Natural killer cell (primary cell): ENCODE results near the gene CDX2. TPM values are rescaled to one million over a fixed set of nuclear protein-coding genes. Genes with fewer than 3 reads are reported as not detected.

Source experiments
- ATAC-seq, 3 donors: fragments of 150-1000 bp in 2 of 3; fragments of 200-7000 bp in 1 of 3; cut with Tn5 transposase; 1 replicate in 1 of 3; 2 replicates in 2 of 3; pipeline ENCODE4 v1.10.0; 2021; ENCODE audit warnings: mild to moderate bottlenecking in 2 of 3, moderate library complexity in 2 of 3
- DNase-seq, 2 donors: peaks; one replicate each; pipeline versions ENCODE4 v3.0.0 to v3.0.0-alpha.2; 2013 to 2021; ENCODE audit warnings: mixed read lengths in 1 of 2
- H3K27ac ChIP-seq: one replicate; pipeline ENCODE4 v1.5.1; 2013; ENCODE audit warnings: mild to moderate bottlenecking, low read length
- H3K27me3 ChIP-seq: one replicate; pipeline ENCODE4 v1.6.1; 2013; ENCODE audit warnings: low read length; ENCODE audit not compliant: control insufficient read depth, insufficient read depth
- H3K36me3 ChIP-seq: one replicate; pipeline ENCODE4 v1.6.1; 2013; ENCODE audit warnings: low read length; ENCODE audit not compliant: control insufficient read depth, insufficient read depth
- H3K4me1 ChIP-seq: one replicate; pipeline ENCODE4 v1.6.1; 2013; ENCODE audit warnings: low read length; ENCODE audit not compliant: control insufficient read depth, insufficient read depth
- H3K4me3 ChIP-seq: one replicate; pipeline ENCODE4 v1.5.1; 2013; ENCODE audit warnings: low read length
- H3K9me3 ChIP-seq: one replicate; pipeline ENCODE4 v1.6.1; 2013; ENCODE audit warnings: low read length; ENCODE audit not compliant: control insufficient read depth, insufficient read depth
- H3K27ac Mint-ChIP-seq, 2 donors: one replicate each; pipeline ENCODE4 v1.8.0; 2022; ENCODE audit warnings: mild to moderate bottlenecking in 2 of 2, mixed read lengths in 2 of 2, moderate library complexity in 1 of 2
- H3K27me3 Mint-ChIP-seq, 2 donors: one replicate each; pipeline ENCODE4 v1.8.0; 2022; ENCODE audit warnings: low read depth in 2 of 2, mixed read lengths in 2 of 2
- H3K36me3 Mint-ChIP-seq: one replicate; pipeline ENCODE4 v1.8.0; 2022; ENCODE audit warnings: mixed read lengths
- H3K4me1 Mint-ChIP-seq, 2 donors: one replicate each; pipeline ENCODE4 v1.8.0; 2022; ENCODE audit warnings: mixed read lengths in 2 of 2
- H3K4me3 Mint-ChIP-seq: one replicate; pipeline ENCODE4 v1.8.0; 2022; ENCODE audit warnings: mild to moderate bottlenecking, moderate library complexity, mixed read lengths
- H3K9me3 Mint-ChIP-seq, 2 donors: one replicate each; pipeline ENCODE4 v1.8.0; 2022; ENCODE audit warnings: mixed read lengths in 2 of 2
- WGBS: methylation state at CpG from one replicate; pipeline ENCODE4 v1.1.7; 2013; ENCODE audit warnings: missing lambda C conversion rate; ENCODE audit not compliant: insufficient coverage; 5-methylcytosine and 5-hydroxymethylcytosine counted together
- intact Hi-C: fragments of 100-400 bp; cut with micrococcal nuclease; formaldehyde crosslinking; loops from one replicate; pipeline ENCODE4 v1.14.2; 2022
- total RNA-seq, 4 donors: library from RNA; stranded (reverse); fragments of 120-200 nt in 1 of 4; gene quantifications; one replicate each; pipeline versions ENCODE4 v1.2.3 to v1.2.4, GENCODE V29; 2013 to 2022
- TF ChIP-seq, protein P1 (sequence below): fragments of 200-600 bp; IDR thresholded peaks from one replicate; pipeline ENCODE4 v1.8.0; 2022; ENCODE audit warnings: antibody characterized with exemption

The CDX2 gene
- total RNA-seq, 3 donors from 2014 or later (not counting 1 experiment from before 2014, with no cell fraction given): not detected

DNA sequence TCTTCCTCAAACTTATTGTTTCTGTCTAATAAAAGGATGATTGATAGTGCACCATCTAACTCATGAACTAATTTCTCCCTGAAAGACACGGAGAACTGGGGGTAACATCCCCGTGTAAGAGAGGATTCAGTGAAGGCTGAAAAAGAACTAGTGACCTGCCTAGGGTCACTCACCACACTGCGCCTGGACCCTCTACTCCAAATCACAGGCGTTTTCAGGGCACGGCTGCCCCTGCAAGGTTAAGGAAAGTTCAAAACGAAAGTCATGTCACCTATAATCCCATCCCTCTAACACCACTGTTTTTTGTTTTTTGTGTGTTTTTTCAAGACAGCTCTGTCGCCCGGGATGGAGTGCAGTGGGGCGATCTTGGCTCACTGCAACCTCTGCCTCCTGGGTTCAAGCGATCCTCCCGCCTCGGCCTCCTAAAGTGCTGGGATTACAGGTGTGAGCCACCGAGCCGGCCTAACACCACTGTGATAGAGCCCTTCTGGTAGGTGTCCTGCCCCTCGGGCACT, 10.7 kb upstream of the CDX2 start:
- Mint-ChIP-seq H3K9me3 (no peaks in the 10 kb centered on the region), H3K4me3 (no peak overlapping the region), H3K36me3 (no peaks in the 10 kb centered on the region), H3K4me1 (no peaks in the 10 kb centered on the region), H3K27ac (no peak overlapping the region), H3K27me3 (peaks cover 65 to 73% of the 10 kb centered on the region in 2 donors)
- H3K9me3 ChIP-seq: no peaks in the 10 kb centered on the region
- no peak for DNase-seq
- TF ChIP-seq, protein P1, sequence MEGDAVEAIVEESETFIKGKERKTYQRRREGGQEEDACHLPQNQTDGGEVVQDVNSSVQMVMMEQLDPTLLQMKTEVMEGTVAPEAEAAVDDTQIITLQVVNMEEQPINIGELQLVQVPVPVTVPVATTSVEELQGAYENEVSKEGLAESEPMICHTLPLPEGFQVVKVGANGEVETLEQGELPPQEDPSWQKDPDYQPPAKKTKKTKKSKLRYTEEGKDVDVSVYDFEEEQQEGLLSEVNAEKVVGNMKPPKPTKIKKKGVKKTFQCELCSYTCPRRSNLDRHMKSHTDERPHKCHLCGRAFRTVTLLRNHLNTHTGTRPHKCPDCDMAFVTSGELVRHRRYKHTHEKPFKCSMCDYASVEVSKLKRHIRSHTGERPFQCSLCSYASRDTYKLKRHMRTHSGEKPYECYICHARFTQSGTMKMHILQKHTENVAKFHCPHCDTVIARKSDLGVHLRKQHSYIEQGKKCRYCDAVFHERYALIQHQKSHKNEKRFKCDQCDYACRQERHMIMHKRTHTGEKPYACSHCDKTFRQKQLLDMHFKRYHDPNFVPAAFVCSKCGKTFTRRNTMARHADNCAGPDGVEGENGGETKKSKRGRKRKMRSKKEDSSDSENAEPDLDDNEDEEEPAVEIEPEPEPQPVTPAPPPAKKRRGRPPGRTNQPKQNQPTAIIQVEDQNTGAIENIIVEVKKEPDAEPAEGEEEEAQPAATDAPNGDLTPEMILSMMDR: no peak
- peaks cover 13% of the 10 kb centered on the region for H3K4me1 ChIP-seq
- 19% methylated on average over 14 of the region's 15 CpGs for WGBS
- no peak overlapping the region for H3K27ac ChIP-seq
- no peak for ATAC-seq
- no peaks in the 10 kb centered on the region for H3K36me3 ChIP-seq
- H3K4me3 ChIP-seq: no peak overlapping the region
- intact Hi-C loops: no loop called here
- H3K27me3 ChIP-seq: peaks cover 39% of the 10 kb centered on the region

- Histone ChIP-seq H3K4me3 (no peak overlapping the region), H3K9me3 (no peaks in the 10 kb centered on the region), H3K4me1 (peaks cover 13% of the 10 kb centered on the region), H3K27ac (no peak overlapping the region), H3K27me3 (peaks cover 43% of the 10 kb centered on the region), H3K36me3 (no peaks in the 10 kb centered on the region)
- no peaks in the 10 kb centered on the region for H3K4me1 Mint-ChIP-seq
- intact Hi-C loops: no loop called here
- ATAC-seq: no peak
- TF ChIP-seq, protein P1: no peak
- H3K36me3 Mint-ChIP-seq: no peaks in the 10 kb centered on the region
- H3K9me3 Mint-ChIP-seq: no peaks in the 10 kb centered on the region
- no peak overlapping the region for H3K4me3 Mint-ChIP-seq
- WGBS: 19% methylated on average over 12 of the region's 15 CpGs
- DNase-seq: no peak
- H3K27ac Mint-ChIP-seq: no peak overlapping the region
- H3K27me3 Mint-ChIP-seq: peaks cover 66 to 80% of the 10 kb centered on the region in 2 donors
Observed at GRCh38 chr13:27979001-27979643, 10.0 kb upstream of the CDX2 start.

GRCh38 chr13:27978301-27978968, 9.3 kb upstream of the CDX2 start:
- no peaks in the 10 kb centered on the region for H3K9me3 ChIP-seq
- peaks cover 72 to 80% of the 10 kb centered on the region in 2 donors for H3K27me3 Mint-ChIP-seq

More at GRCh38 chr13:27978301-27978968, 9.3 kb upstream of the CDX2 start:
- TF ChIP-seq, protein P1: no peak
- H3K9me3 Mint-ChIP-seq: no peaks in the 10 kb centered on the region
- intact Hi-C loops: no loop called here
- Histone ChIP-seq H3K4me3 (no peak overlapping the region), H3K4me1 (peaks cover 13% of the 10 kb centered on the region), H3K36me3 (no peaks in the 10 kb centered on the region), H3K27me3 (peaks cover 46% of the 10 kb centered on the region), H3K27ac (no peak overlapping the region)
- WGBS: 3% methylated on average over 65 of the region's 65 CpGs
- DNase-seq: no peak
- H3K4me3 Mint-ChIP-seq: no peak overlapping the region
- no peak overlapping the region for H3K27ac Mint-ChIP-seq
- no peaks in the 10 kb centered on the region for H3K4me1 Mint-ChIP-seq
- ATAC-seq: no peak
- no peaks in the 10 kb centered on the region for H3K36me3 Mint-ChIP-seq
